Gastroesophageal sphincter (tissue), 4 donors: Measurements from ENCODE around the gene CDC7. TPM values are rescaled to one million over a fixed set of nuclear protein-coding genes. Genes with fewer than 3 reads are reported as not detected.
A peak's percentile ranks its signal among the peaks of the same experiment; 100 is the strongest.
"Not testable (repeated sequence)": the region's sequence is repeated elsewhere in the genome, so short reads cannot be mapped to it uniquely, and the experiment has no call there.

Source experiments
- ATAC-seq: fragments of 150-250 bp; one replicate; pipeline ENCODE4 v1.9.1; 2016; ENCODE audit warnings: mild to moderate bottlenecking, moderate library complexity
- H3K27ac ChIP-seq, 4 donors: fragments of 200-600 bp; sonication (generic) in 3 of 4; 1 replicate in 3 of 4; 2 replicates in 1 of 4; pipeline ENCODE4 v1.5.1; 2016 to 2019
- H3K27me3 ChIP-seq: fragments of 200-600 bp; sonication (generic); one replicate; pipeline ENCODE4 v1.5.1; 2019
- H3K36me3 ChIP-seq, 2 donors: fragments of 200-600 bp; sonication (generic); one replicate each; pipeline ENCODE4 v1.5.1; 2019; ENCODE audit warnings: control low read depth in 1 of 2
- H3K4me1 ChIP-seq, 3 donors: fragments of 200-600 bp; sonication (generic); 1 replicate in 2 of 3; 2 replicates in 1 of 3; pipeline ENCODE4 v1.5.1; 2016 to 2019; ENCODE audit warnings: control low read depth in 2 of 3
- H3K4me3 ChIP-seq, 2 donors: fragments of 200-600 bp; sonication (generic); one replicate each; pipeline ENCODE4 v1.5.1; 2019; ENCODE audit warnings: mild to moderate bottlenecking in 1 of 2, moderate library complexity in 1 of 2
- H3K9me3 ChIP-seq, 3 donors: fragments of 200-600 bp; sonication (generic); one replicate each; pipeline ENCODE4 v1.5.1; 2017 to 2019; ENCODE audit warnings: control low read depth in 2 of 3
- EP300 ChIP-seq: sonication (generic); formaldehyde crosslinking; IDR thresholded peaks from one replicate; pipeline ENCODE4 v1.6.1; 2017; ENCODE audit warnings: antibody characterized with exemption, mild to moderate bottlenecking
- POLR2A ChIP-seq, 2 donors: fragments of 450-650 bp; IDR thresholded peaks; one replicate each; pipeline ENCODE4 v1.6.1; 2017; ENCODE audit warnings: antibody characterized with exemption in 2 of 2, mild to moderate bottlenecking in 2 of 2, moderate library complexity in 1 of 2
- POLR2AphosphoS5 ChIP-seq: sonication (generic); formaldehyde crosslinking; IDR thresholded peaks from one replicate; pipeline ENCODE4 v1.6.1; 2017; ENCODE audit warnings: antibody characterized with exemption
- WGBS, 2 donors: methylation state at CpG; one replicate each; pipeline ENCODE4 v1.1.5; 2018; ENCODE audit warnings: low coverage in 1 of 2; 5-methylcytosine and 5-hydroxymethylcytosine counted together
- total RNA-seq, 4 donors: library from RNA; depleted of rRNA; stranded (reverse); fragments of >200 nt; gene quantifications; one replicate each; pipeline ENCODE4 v1.1.0, GENCODE V29; 2016
- TF ChIP-seq, protein P1 (sequence below), 4 experiments: fragments of 200-600 bp in 2 of 4; fragments of 450-650 bp in 2 of 4; sonication (generic) in 1 of 4; IDR thresholded peaks; one replicate each; pipeline ENCODE4 v1.5.1; 2017 to 2019; ENCODE audit warnings: antibody characterized with exemption in 4 of 4, mild to moderate bottlenecking in 2 of 4, moderate library complexity in 2 of 4

CDC7 gene
- total RNA-seq, 4 donors from 2014 or later = 0.31 to 3.2 (median 1.4) TPM

GRCh38 chr1:91510754-91511153 is 10.1 kb downstream of the CDC7 start:
- no peaks in the 10 kb centered on the region for H3K36me3 ChIP-seq
- TF ChIP-seq POLR2A (IDR thresholded peaks at IDR 0.05) (no peak), POLR2AphosphoS5 (no peak), EP300 (no peak)
- TF ChIP-seq, protein P1, sequence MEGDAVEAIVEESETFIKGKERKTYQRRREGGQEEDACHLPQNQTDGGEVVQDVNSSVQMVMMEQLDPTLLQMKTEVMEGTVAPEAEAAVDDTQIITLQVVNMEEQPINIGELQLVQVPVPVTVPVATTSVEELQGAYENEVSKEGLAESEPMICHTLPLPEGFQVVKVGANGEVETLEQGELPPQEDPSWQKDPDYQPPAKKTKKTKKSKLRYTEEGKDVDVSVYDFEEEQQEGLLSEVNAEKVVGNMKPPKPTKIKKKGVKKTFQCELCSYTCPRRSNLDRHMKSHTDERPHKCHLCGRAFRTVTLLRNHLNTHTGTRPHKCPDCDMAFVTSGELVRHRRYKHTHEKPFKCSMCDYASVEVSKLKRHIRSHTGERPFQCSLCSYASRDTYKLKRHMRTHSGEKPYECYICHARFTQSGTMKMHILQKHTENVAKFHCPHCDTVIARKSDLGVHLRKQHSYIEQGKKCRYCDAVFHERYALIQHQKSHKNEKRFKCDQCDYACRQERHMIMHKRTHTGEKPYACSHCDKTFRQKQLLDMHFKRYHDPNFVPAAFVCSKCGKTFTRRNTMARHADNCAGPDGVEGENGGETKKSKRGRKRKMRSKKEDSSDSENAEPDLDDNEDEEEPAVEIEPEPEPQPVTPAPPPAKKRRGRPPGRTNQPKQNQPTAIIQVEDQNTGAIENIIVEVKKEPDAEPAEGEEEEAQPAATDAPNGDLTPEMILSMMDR (IDR thresholded peaks at IDR 0.05) = no peak
- no peak for ATAC-seq

DNA sequence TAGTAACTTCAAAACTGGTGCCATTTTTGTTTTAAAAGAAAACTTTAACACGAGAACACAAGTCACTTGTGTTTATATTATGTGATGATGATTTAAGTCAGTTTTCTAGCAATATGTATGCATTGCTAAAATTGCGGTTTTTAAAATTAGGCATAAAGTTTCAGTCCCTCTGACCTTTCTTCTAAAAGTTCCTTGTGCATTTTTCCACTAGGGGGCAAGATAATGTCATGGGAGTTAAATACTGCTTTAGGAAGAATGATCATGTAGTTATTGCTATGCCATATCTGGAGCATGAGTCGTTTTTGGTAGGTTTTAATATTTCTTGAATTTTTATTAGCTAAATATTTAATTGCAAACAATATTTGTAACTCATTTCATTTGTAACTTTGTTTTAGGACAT is 10.7 kb downstream of the CDC7 start:
- Histone ChIP-seq H3K4me1 (peaks cover 2 to 28% (median 3%) of the 10 kb centered on the region in 3 donors), H3K36me3 (no peaks in the 10 kb centered on the region), H3K27ac (no peak overlapping the region), H3K27me3 (no peaks in the 10 kb centered on the region), H3K4me3 (no peak overlapping the region), H3K9me3 (no peaks in the 10 kb centered on the region)
- TF ChIP-seq, protein P1 (IDR thresholded peaks at IDR 0.05) = peak; percentile 56 to 81 (median 74)
- TF ChIP-seq POLR2A (IDR thresholded peaks at IDR 0.05) = no peak
- WGBS, 2 donors = 13 to 21% methylated on average over 3 of the region's 3 CpGs
- ATAC-seq = no peak

More at GRCh38 chr1:91510754-91511153, 10.1 kb downstream of the CDC7 start:
- 76 to 88% methylated on average over 1 of the region's 1 CpG for WGBS, 2 donors
- H3K4me3 ChIP-seq = no peak overlapping the region
- H3K4me1 ChIP-seq = peaks cover 2 to 28% (median 3%) of the 10 kb centered on the region in 3 donors
- H3K27me3 ChIP-seq = no peaks in the 10 kb centered on the region
- no peaks in the 10 kb centered on the region for H3K9me3 ChIP-seq
- no peak overlapping the region for H3K27ac ChIP-seq

DNA sequence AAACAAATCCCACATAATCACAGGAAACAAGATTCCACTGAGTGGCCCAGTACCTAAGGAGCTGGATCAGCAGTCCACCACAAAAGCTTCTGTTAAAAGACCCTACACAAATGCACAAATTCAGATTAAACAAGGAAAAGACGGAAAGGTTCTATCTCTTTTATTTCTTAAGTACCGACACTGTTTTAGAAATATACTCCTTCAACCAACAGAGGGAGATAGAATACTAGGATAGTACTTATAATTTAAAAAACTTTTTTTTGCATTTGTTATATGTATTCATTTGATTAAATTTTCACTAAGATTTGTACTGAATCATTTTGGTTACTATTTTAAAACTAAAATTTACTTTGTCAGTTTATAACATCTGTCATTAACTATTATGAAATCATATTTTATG is 12.5 kb downstream of the CDC7 start:
- Histone ChIP-seq H3K9me3 (no peaks in the 10 kb centered on the region), H3K27me3 (no peaks in the 10 kb centered on the region), H3K27ac (peak overlapping the region in 2 of 4 donors; percentile 8 to 43), H3K36me3 (no peaks in the 10 kb centered on the region), H3K4me3 (no peak overlapping the region), H3K4me1 (peaks cover 2 to 28% (median 3%) of the 10 kb centered on the region in 3 donors)
- 16 to 23% methylated on average over 2 of the region's 2 CpGs for WGBS, 2 donors
- no peak for ATAC-seq
- no peak for TF ChIP-seq POLR2A (IDR thresholded peaks at IDR 0.05)
- no peak for TF ChIP-seq POLR2AphosphoS5
- TF ChIP-seq EP300 = no peak
- TF ChIP-seq, protein P1 (IDR thresholded peaks at IDR 0.05) = peak; percentile 61 to 67 (median 64)

GRCh38 chr1:91513706-91514105 is 13.1 kb downstream of the CDC7 start:
- no peak for TF ChIP-seq POLR2AphosphoS5
- TF ChIP-seq, protein P1 (IDR thresholded peaks at IDR 0.05) = no peak
- no peak for TF ChIP-seq EP300
- TF ChIP-seq POLR2A (IDR thresholded peaks at IDR 0.05) = no peak
- peak overlapping the region in 2 of 4 donors; percentile 43 to 54 for H3K27ac ChIP-seq
- ATAC-seq = no peak
- no peaks in the 10 kb centered on the region for H3K27me3 ChIP-seq
- 80 to 90% methylated on average over 1 of the region's 1 CpG for WGBS, 2 donors
- peaks cover 2 to 28% (median 3%) of the 10 kb centered on the region in 3 donors for H3K4me1 ChIP-seq
- no peaks in the 10 kb centered on the region for H3K36me3 ChIP-seq
- no peak overlapping the region for H3K4me3 ChIP-seq
- H3K9me3 ChIP-seq = no peaks in the 10 kb centered on the region

- TF ChIP-seq EP300 = no peak
- TF ChIP-seq POLR2AphosphoS5 = no peak
- TF ChIP-seq POLR2A (IDR thresholded peaks at IDR 0.05) = no peak
- TF ChIP-seq, protein P1 (IDR thresholded peaks at IDR 0.05) = no peak
- H3K27me3 ChIP-seq = no peaks in the 10 kb centered on the region
- H3K4me3 ChIP-seq = no peak overlapping the region
- ATAC-seq = no peak
- H3K27ac ChIP-seq = no peak overlapping the region
- 85 to 98% methylated on average over 3 of the region's 3 CpGs for WGBS, 2 donors
- H3K36me3 ChIP-seq = no peaks in the 10 kb centered on the region
- H3K9me3 ChIP-seq = no peaks in the 10 kb centered on the region
- H3K4me1 ChIP-seq = peaks cover 2 to 36% (median 3%) of the 10 kb centered on the region in 3 donors
These were observed 15.3 kb downstream of the CDC7 start for GRCh38 chr1:91515994-91516393.

DNA sequence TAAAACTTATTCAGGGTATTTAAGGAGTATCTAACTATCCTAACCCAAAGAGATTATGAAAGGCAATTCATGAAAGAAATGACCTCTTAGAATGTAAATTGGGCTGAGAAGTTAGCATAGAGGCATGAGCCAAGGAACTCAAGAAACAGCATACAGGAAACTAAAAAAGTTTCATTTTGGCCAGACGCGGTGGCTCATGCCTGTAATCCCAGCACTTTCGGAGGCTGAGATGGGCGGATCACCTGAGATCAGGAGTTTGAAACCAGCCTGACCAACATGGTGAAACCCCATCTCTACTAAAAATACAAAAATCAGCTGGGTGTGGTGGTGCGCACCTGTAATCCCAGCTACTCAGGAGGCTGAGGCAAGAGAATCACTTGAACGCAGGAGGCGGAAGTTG is 16.0 kb downstream of the CDC7 start:
- not testable (repeated sequence) for H3K27ac ChIP-seq, ATAC-seq, H3K27me3 ChIP-seq, H3K9me3 ChIP-seq, H3K4me3 ChIP-seq, H3K36me3 ChIP-seq
- WGBS, 2 donors = 80 to 89% methylated on average over 2 to 7 of the region's 7 CpGs
- H3K4me1 ChIP-seq = peaks cover 2 to 36% (median 3%) of the 10 kb centered on the region in 3 donors

DNA sequence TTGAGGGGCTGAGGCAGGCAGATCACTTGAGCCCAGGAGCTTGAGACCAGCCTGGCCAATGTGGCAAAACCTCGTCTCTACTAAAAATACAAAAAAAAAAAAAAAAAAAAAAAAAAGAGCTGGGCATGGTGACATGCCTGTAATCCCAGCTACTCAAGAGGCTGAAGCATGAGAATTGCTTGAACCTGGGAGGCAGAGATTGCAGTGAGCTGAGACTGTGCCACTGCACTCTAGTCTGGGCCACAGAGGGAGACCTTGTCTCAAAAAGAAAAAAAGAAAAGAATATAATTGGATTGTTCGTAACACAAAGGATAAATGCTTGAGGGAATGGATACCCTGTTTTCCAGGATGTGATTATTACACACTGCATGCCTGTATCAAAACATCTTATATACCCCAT is 18.5 kb downstream of the CDC7 start:
- WGBS, 2 donors = 11 to 33% methylated on average over 2 of the region's 2 CpGs
- not testable (repeated sequence) for H3K27ac ChIP-seq, ATAC-seq, H3K27me3 ChIP-seq, H3K9me3 ChIP-seq, H3K36me3 ChIP-seq, H3K4me3 ChIP-seq
- H3K4me1 ChIP-seq = peaks cover 0 to 31% (median 0%) of the 10 kb centered on the region in 3 donors
